Fibroblast of mammary gland (primary cell): ENCODE measurements around the gene DNAJC27.
A peak's percentile ranks its signal among the peaks of the same experiment; 100 is the strongest.
"Not testable (repeated sequence)": the region's sequence is repeated elsewhere in the genome, so short reads cannot be mapped to it uniquely, and the experiment has no call there.

Source experiments
- DNase-seq: peaks from one replicate; pipeline ENCODE4 v3.0.0-alpha.2; 2010; ENCODE audit warnings: low read depth
- H3K4me3 ChIP-seq: 2 replicates; pipeline ENCODE4 v1.5.1; 2011; ENCODE audit warnings: low read depth, mild to moderate bottlenecking, low read length, moderate library complexity; ENCODE audit not compliant: control insufficient read depth
- CTCF ChIP-seq: conservative IDR thresholded peaks from 2 replicates; pipeline ENCODE4 v1.5.1; 2011; ENCODE audit warnings: low read depth, low read length, inconsistent platforms; ENCODE audit not compliant: control insufficient read depth, insufficient read depth

DNAJC27 gene

DNA sequence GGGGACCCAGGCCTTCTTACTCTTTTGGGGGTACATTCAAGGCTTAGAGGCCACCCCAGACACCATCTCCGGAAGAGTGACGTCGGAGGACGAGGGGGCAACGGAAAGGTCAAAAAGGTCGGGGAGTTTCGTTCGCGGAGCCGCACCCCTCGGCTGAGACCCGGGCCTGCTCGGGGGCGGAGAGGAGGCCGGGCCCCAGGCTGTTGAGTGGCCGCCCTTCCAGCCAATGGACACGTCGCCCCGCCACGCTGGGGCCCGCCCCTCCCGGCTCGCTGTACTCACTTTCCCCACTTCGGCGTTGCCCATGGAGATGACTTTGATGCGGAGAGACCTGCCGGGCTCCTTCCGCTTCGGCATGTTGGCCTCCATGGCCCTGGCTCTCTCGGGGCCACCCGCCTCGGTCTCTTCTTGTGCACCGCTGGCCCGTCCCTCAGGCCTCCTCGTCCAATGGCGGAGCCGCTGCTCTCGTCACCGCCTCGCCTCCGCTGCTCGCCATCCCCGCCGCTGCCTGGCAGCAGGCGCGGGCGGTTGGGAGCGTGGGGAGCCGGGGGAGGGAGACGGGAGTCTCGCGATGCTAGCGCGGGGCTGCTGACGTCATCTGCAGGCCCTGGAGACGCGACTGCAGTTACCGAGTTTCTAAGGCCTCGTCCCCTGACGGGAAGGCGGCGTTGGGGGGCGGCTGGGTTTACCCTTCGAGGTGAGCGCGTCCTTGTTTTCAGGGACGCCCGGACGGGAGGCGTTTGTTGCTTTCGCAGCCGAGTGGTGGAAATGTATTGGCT, at the start of gene DNAJC27:
Gene DNAJC27 (minus strand): TSS at position 420 of the 779 bp plus-strand sequence. CDS start 51 bp downstream, at position 369.
- H3K4me3 ChIP-seq = peak within 1 kb of the TSS; percentile 94
- TF ChIP-seq CTCF = no peak
- peak; percentile 97 for DNase-seq

DNA sequence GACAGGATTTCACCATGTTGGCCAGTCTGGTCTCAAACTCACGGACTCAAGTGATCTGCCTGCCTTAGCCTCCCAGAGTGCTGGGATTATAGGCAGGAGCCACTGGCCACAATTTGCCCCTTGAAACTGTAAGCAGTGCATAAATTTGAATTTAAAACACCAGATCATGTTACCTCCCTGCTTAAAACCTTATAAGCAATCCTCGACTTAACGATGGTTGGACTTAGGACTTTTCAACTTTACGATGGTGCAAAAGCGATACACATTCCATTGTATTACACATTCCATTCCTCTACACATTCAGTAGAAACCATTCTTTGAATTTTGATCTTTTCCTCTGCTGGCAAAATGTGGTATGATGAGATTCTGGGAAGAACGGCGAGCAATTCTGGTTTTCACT, 46.9 kb upstream of the DNAJC27 start:
- H3K4me3 ChIP-seq = no peak overlapping the region
- no peak for DNase-seq
- TF ChIP-seq CTCF = no peak

DNA sequence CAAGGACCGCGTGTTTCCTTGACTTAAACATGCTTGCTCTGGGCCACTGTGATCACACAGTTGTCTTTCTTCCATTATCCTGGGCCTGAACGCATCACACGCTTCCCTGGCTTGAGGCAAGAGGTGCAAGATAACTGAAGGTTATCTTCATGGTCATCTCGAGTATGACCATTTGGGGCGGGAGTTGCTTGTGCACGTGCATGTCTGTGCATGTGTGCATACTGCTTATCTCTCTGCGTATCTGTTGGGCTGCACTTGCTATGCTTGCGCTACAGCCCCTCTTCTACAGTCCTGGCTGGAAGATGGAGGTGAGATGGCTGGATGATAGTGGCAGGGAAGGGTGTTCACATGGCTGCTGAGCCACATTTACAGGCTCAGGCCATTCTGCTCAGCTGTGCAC, 42.9 kb upstream of the DNAJC27 start:
- H3K4me3 ChIP-seq = no peak overlapping the region
- no peak for DNase-seq
- TF ChIP-seq CTCF = no peak

- H3K4me3 ChIP-seq, DNase-seq: not testable (repeated sequence)
Observed at GRCh38 chr2:25011342-25011741, 39.6 kb upstream of the DNAJC27 start.

- no peak overlapping the region for H3K4me3 ChIP-seq
- TF ChIP-seq CTCF = no peak
- DNase-seq = no peak
Observed at GRCh38 chr2:25009954-25010353, 38.2 kb upstream of the DNAJC27 start.

DNA sequence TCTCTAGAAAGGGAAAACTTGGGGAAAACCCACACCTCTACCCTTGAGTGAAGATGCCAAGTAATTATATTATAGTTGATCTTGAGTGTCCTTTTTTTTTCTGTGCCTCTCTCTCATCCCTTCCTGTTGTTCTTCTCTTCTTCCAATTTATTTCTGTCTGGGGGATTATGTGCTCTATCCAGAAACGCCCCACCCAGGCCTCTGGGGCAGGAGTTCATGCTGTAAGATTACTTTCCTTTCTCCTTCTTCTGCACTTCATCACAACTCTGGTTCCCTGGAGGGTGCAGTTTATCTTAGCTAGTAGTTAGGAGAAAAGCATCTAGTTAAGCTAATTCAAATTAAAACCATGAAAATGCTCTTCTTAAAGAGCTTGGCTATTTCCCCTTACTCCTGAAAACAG, 30.3 kb upstream of the DNAJC27 start:
- DNase-seq = no peak
- TF ChIP-seq CTCF = no peak
- no peak overlapping the region for H3K4me3 ChIP-seq

GRCh38 chr2:25001325-25001637, 29.5 kb upstream of the DNAJC27 start:
- H3K4me3 ChIP-seq = no peak overlapping the region
- TF ChIP-seq CTCF = no peak
- DNase-seq = no peak
